ENCODE data around the gene DUOX1.

GRCh38 chr15:45101749-45102148 lies 28.0 kb upstream of the DUOX1 start:
- TF ChIP-seq CEBPB (IDR thresholded peaks at IDR 0.05) = no peak
- TF ChIP-seq REST (IDR thresholded peaks at IDR 0.05; ENCODE audit: low read depth) = no peak
- TF ChIP-seq CREB1 (IDR thresholded peaks at IDR 0.05; ENCODE audit: low read depth) = no peak
- no peak for TF ChIP-seq MAX (IDR thresholded peaks at IDR 0.05)
- no peak for TF ChIP-seq TAF1 (IDR thresholded peaks at IDR 0.05; ENCODE audit: low read depth)
- no peak for TF ChIP-seq YY1 (IDR thresholded peaks at IDR 0.05; ENCODE audit: low read depth)
- no peak for TF ChIP-seq EP300 (IDR thresholded peaks at IDR 0.05; ENCODE audit: borderline replicate concordance)
- no peak for TF ChIP-seq USF1 (IDR thresholded peaks at IDR 0.05)
- no peak for TF ChIP-seq NFIC (IDR thresholded peaks at IDR 0.05)
- TF ChIP-seq FOXM1 (IDR thresholded peaks at IDR 0.05; ENCODE audit: borderline replicate concordance, low read depth) = no peak
- TF ChIP-seq EGR1 (IDR thresholded peaks at IDR 0.05) = no peak
